Amygdala (tissue), 56 donors: ENCODE data around the gene GFY.
A peak's percentile ranks its signal among the peaks of the same experiment; 100 is the strongest.

Source experiments
- DNase-seq, 56 donors: peaks; one replicate each; lab custom pipeline; 2025; lab: John Stamatoyannopoulos, UW

GFY gene

GRCh38 chr19:49425178-49425577, at the start of gene GFY:
TSS of gene GFY (plus strand) at chr19:49425388. CDS start at chr19:49426431, 1,043 bp downstream.
- no peak for DNase-seq

DNA sequence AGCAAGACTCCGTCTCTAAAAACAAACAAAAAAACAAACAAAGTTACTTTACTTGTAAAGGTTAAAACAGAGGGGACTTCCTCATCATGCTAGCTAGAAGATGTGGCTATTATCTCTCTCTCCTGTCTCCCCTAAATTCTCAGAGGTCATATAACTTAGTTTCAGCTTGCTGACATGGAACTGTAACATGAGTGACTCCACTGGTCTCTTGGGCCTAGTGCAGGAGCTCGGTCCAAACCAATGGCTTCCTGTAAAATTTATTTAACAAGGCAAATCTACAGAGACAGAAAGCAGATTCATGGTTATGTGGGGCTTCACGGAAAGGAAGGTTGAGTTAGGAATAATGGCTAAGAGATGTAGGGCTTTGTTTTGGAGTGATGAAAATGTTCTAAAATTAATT, 46.7 kb upstream of the GFY start:
- DNase-seq: no peak

GRCh38 chr19:49380391-49380790, 44.8 kb upstream of the GFY start:
- DNase-seq: no peak

GRCh38 chr19:49382639-49383038, 42.5 kb upstream of the GFY start:
- no peak for DNase-seq

GRCh38 chr19:49383599-49383998, 41.6 kb upstream of the GFY start:
- DNase-seq: no peak

- DNase-seq: peak in 34 of 56 donors; percentile 4 to 67 (median 24)
Measured at GRCh38 chr19:49387936-49388372, 37.2 kb upstream of the GFY start, which contains the start of gene KASH5. TSS of gene KASH5 (plus strand) at chr19:49388249. CDS start at chr19:49390884, 2,635 bp downstream.

- no peak for DNase-seq
Measured at GRCh38 chr19:49389406-49389805, 35.8 kb upstream of the GFY start.

- no peak for DNase-seq
Measured at GRCh38 chr19:49390131-49390928, 34.9 kb upstream of the GFY start.

- DNase-seq: no peak
Measured at GRCh38 chr19:49390929-49391359, 34.2 kb upstream of the GFY start.

GRCh38 chr19:49391581-49392399, 33.4 kb upstream of the GFY start:
- peak in 47 of 56 donors; percentile 2 to 73 (median 30) for DNase-seq

DNA sequence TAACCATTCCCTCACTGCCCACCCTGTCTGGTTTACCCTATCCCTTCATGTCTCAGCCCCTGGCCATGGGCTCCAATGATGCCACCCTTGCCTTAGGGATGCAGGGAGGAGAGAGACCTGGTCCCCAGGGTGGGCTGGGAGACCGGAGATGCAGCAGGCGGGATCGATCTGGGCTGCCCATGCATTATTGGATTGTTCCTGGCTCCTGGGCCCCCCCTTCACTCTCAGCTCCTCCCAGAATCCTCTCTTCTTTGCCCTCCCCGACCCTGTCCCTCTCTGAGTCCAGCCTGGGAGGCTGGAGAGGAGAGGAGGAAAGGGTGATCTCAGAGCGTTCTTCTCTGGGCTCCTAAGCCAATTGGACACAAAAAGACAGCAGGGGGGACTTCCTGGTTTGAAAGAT, 31.3 kb upstream of the GFY start:
- no peak for DNase-seq

DNA sequence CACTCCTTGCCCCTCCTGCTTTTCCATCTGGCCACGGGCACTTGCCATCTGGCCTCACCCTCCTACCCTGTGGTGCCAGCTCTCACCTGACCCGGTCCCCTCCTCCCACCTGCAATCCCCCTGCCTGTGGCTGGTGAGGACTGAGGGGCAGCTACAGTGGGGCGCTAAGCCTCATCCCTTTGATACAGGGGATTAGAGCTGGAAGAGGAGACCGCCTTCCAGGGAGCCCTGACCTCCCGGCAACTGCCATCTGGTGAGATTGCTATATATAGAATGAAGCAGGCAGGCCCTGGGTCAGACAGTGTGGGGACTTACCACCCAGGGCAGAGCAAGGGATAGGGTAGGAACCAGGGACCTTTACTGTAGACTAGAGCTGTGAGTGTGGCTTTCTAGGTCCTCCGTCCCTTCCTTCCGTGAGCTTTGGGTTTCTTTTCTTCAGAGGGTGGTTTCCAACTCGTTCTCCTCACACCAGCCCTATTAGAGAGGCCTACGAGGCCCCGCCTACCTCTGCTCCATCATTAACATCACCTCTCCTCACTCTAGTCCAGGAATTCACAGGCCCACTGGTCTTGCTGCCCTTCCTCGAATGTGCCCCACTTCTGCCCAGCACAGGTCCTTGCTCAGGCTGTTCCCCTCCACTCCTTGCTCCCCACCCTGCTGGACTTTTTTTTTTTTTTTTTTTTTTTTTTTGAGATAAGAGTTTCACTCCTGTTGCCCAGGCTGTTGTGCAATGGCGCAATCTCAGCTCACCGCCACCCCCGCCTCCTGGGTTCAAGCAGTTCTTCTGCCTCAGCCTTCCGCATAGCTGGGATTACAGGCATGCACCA, 29.4 kb upstream of the GFY start:
- no peak for DNase-seq

- DNase-seq: no peak
Measured at GRCh38 chr19:49396738-49397505, 28.3 kb upstream of the GFY start.

DNA sequence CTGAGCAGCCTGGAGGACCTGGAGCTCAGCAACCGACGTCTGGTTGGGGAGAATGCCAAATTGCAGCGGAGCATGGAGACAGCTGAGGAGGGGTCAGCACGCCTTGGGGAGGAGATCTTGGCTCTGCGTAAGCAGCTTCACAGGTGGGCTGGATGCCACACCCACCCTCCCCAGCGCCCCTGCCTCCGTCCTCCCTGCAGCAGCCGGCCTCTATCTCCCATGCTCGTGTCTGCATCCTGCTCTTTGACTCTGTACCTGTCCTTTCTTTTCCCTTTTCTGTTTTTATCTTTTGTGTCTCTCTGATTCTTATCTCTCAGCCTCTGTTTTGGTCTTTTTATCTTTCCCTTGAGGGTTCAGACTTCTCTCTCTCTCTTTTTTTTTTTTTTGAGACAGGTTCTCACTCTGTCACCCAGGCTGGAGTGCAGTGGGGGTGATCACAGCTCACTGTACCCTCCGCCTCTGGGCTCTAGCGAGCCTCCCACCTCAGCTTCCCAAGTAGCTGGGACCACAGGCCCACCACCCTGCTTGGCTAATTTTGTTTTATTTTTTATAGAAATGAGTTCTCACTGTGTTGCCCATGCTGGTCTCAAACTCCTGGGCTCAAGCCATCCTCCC, 27.1 kb upstream of the GFY start:
- no peak for DNase-seq

- DNase-seq: no peak
Measured at GRCh38 chr19:49398931-49399330, 26.3 kb upstream of the GFY start.

DNA sequence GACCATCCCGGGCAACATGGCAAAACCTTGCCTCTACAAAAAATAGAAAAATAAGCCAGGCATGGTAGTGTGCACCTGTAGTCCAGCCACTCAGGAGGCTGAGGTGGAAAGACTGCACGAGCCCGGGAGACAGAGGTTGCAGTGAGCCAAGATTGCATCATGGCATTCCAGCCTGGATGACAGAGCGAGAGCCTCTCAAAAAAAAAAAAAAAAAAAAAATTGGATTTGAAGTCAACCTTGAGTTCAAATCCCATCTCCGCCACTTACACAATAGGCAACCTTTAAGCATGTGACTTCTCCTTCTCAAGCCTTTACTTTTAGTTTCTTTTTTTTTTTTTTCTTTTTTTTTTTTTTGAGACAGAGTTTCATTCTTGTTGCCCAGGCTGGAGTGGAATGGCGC, 25.2 kb upstream of the GFY start:
- no peak for DNase-seq

- no peak for DNase-seq
Measured at GRCh38 chr19:49403404-49404187, 21.6 kb upstream of the GFY start.

DNA sequence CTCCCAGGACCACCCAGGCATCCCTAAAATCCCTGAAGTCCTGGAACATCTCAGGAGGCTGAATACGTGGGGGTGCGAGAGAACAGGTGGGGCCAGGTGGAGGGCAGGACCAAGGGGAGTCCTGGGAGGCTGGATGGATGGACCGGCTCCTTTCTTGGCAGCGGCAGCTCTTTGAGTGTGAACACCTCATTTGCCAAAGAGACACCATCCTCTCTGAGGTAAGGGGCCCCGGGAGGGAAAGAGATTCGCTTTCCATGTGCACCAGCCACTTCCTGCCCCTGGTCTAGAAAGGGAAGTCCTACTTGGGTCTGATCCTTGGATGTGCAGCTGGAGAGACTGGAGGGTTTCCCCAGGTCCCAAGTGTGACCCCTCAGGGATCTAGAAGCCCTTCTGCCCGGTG, 18.1 kb upstream of the GFY start:
- DNase-seq: no peak
